Spleen (tissue), 7 donors: Measurements from ENCODE around the gene ALDH2.

Source experiments
- POLR2A ChIP-seq, 3 donors: fragments of 450-650 bp; IDR thresholded peaks; one replicate each; pipeline ENCODE4 v1.5.1; 2017; ENCODE audit warnings: antibody characterized with exemption in 3 of 3, mild to moderate bottlenecking in 1 of 3
- POLR2AphosphoS5 ChIP-seq, 3 donors: sonication (generic); formaldehyde crosslinking; IDR thresholded peaks; one replicate each; pipeline ENCODE4 v1.5.1; 2017; ENCODE audit warnings: antibody characterized with exemption in 3 of 3
- TF ChIP-seq, protein P1 (sequence below), 11 experiments: fragments of 200-600 bp in 7 of 11; fragments of 450-650 bp in 4 of 11; sonication (generic) in 4 of 11; IDR thresholded peaks in 8 of 11; conservative IDR thresholded peaks in 3 of 11; 1 replicate in 7 of 11; 2 replicates in 4 of 11; pipeline versions ENCODE4 v1.4.0 to v1.8.0; 2016 to 2021; ENCODE audit warnings: antibody characterized with exemption in 11 of 11, inconsistent platforms in 4 of 11, mild to moderate bottlenecking in 1 of 11
- donor health status: DM: no; HTN: no; CAD: no; lungs with moderate emphysema.
- donor health status: DM: no; HTN: no; CAD: no.
- donor health status: DM: no; HTN: no; CAD: no.

DNA sequence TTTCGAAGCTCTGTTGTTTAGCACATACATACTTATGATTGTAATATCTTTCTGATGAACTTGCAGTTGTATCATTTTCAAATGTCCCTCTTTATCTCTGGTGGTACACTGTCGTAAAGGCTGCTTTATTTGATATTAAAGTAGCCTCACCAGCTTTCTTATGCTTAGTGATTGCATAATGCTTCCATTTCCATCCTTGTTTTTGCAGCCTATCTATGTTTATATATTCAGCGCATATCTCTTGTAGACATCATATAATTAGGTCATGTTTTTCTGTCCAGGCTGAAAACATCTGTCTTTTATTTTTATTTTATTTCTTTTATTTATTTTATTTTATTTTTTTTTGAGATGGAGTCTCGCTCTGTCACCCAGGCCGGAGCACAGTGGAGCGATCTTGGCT is 46.3 kb upstream of the ALDH2 start:
- TF ChIP-seq POLR2A (IDR thresholded peaks at IDR 0.05) (no peak), POLR2AphosphoS5 (IDR thresholded peaks at IDR 0.05) (no peak)
- TF ChIP-seq, protein P1, sequence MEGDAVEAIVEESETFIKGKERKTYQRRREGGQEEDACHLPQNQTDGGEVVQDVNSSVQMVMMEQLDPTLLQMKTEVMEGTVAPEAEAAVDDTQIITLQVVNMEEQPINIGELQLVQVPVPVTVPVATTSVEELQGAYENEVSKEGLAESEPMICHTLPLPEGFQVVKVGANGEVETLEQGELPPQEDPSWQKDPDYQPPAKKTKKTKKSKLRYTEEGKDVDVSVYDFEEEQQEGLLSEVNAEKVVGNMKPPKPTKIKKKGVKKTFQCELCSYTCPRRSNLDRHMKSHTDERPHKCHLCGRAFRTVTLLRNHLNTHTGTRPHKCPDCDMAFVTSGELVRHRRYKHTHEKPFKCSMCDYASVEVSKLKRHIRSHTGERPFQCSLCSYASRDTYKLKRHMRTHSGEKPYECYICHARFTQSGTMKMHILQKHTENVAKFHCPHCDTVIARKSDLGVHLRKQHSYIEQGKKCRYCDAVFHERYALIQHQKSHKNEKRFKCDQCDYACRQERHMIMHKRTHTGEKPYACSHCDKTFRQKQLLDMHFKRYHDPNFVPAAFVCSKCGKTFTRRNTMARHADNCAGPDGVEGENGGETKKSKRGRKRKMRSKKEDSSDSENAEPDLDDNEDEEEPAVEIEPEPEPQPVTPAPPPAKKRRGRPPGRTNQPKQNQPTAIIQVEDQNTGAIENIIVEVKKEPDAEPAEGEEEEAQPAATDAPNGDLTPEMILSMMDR (IDR thresholded peaks at IDR 0.05 in 8 of 11, conservative IDR thresholded peaks at IDR 0.05 in 3 of 11), result no peak
